ENCODE results near the gene SLC1A5.

- no peak for TF ChIP-seq ATF2 (tag by site-specific recombination; IDR thresholded peaks at IDR 0.05; ENCODE audit: low read depth)
- TF ChIP-seq TRIM28 (IDR thresholded peaks at IDR 0.05; ENCODE audit: borderline replicate concordance, low read length): no peak
- no peak for TF ChIP-seq ZBTB1 (tag by site-specific recombination; IDR thresholded peaks at IDR 0.05)
- TF ChIP-seq ZNF239 (tag by site-specific recombination; IDR thresholded peaks at IDR 0.05): no peak
- no peak for TF ChIP-seq ZNF544 (tag by site-specific recombination; IDR thresholded peaks at IDR 0.05)
- TF ChIP-seq SALL2 (tag by site-specific recombination; IDR thresholded peaks at IDR 0.05; ENCODE audit: borderline replicate concordance): no peak
- TF ChIP-seq ZBTB11 (tag by site-specific recombination; conservative IDR thresholded peaks at IDR 0.05; ENCODE audit: low read depth): no peak
Observed at GRCh38 chr19:46739290-46739771, 49.1 kb downstream of the SLC1A5 start.

Data from HEK293 (cell line).